H9 (cell line): ENCODE results near the gene HTRA3. TPM values are rescaled to one million over a fixed set of nuclear protein-coding genes. Genes with fewer than 3 reads are reported as not detected.

Experiments used
- DNase-seq: peaks from one replicate; pipeline ENCODE4 v3.0.0-alpha.2; 2017
- H2AFZ ChIP-seq: one replicate; pipeline ENCODE4 v1.6.1; 2013; ENCODE audit warnings: mild to moderate bottlenecking, low read length, control low read depth, moderate library complexity
- H2AK5ac ChIP-seq: 2 replicates; pipeline ENCODE4 v1.6.1; 2013; ENCODE audit warnings: low read length, control low read depth, mixed read lengths; ENCODE audit not compliant: insufficient read length
- H2BK120ac ChIP-seq: one replicate; pipeline ENCODE4 v1.6.1; 2013; ENCODE audit warnings: low read depth, mild to moderate bottlenecking, low read length, control low read depth, inconsistent platforms; ENCODE audit not compliant: poor library complexity, severe bottlenecking
- H2BK12ac ChIP-seq: 2 replicates; pipeline ENCODE4 v1.6.1; 2013; ENCODE audit warnings: low read length, control low read depth, mixed read lengths, low read depth; ENCODE audit not compliant: insufficient read length
- H2BK15ac ChIP-seq: 2 replicates; pipeline ENCODE4 v1.6.1; 2013; ENCODE audit warnings: low read depth, low read length, control low read depth
- H2BK20ac ChIP-seq: one replicate; pipeline ENCODE4 v1.6.1; 2013; ENCODE audit warnings: low read depth, mild to moderate bottlenecking, low read length, control low read depth, inconsistent platforms; ENCODE audit not compliant: poor library complexity, severe bottlenecking
- H2BK5ac ChIP-seq: 2 replicates; pipeline ENCODE4 v1.6.1; 2013; ENCODE audit warnings: low read length, control low read depth, mixed read lengths; ENCODE audit not compliant: insufficient read length
- H3K14ac ChIP-seq: 2 replicates; pipeline ENCODE4 v1.6.1; 2013; ENCODE audit warnings: low read length, control low read depth; ENCODE audit not compliant: insufficient read depth
- H3K18ac ChIP-seq: 2 replicates; pipeline ENCODE4 v1.6.1; 2013; ENCODE audit warnings: low read depth, mild to moderate bottlenecking, mixed read lengths, low read length, control low read depth; ENCODE audit not compliant: insufficient read length
- H3K23ac ChIP-seq: 2 replicates; pipeline ENCODE4 v1.6.1; 2013; ENCODE audit warnings: low read length, control low read depth, mixed read lengths, low read depth; ENCODE audit not compliant: insufficient read length
- H3K23me2 ChIP-seq: 2 replicates; pipeline ENCODE4 v1.6.1; 2013; ENCODE audit warnings: low read depth, mild to moderate bottlenecking, mixed read lengths, low read length, control low read depth; ENCODE audit not compliant: insufficient read length, poor library complexity, severe bottlenecking
- H3K27ac ChIP-seq: 2 replicates; pipeline ENCODE4 v1.5.1; 2013; ENCODE audit warnings: low read length, control low read depth, mixed read lengths, low read depth; ENCODE audit not compliant: insufficient read length
- H3K27me3 ChIP-seq: 2 replicates; pipeline ENCODE4 v1.6.1; 2013; ENCODE audit warnings: low read length, control low read depth, inconsistent platforms; ENCODE audit not compliant: insufficient read depth
- H3K4ac ChIP-seq: 2 replicates; pipeline ENCODE4 v1.6.1; 2013; ENCODE audit warnings: low read depth, mild to moderate bottlenecking, control low read depth, inconsistent platforms, low read length, moderate library complexity
- H3K4me1 ChIP-seq: 2 replicates; pipeline ENCODE4 v1.6.1; 2013; ENCODE audit warnings: low read length, control low read depth, inconsistent platforms; ENCODE audit not compliant: insufficient read depth
- H3K4me2 ChIP-seq: 2 replicates; pipeline ENCODE4 v1.6.1; 2013; ENCODE audit warnings: low read length, control low read depth, mixed read lengths; ENCODE audit not compliant: insufficient read length, insufficient read depth
- H3K56ac ChIP-seq: 2 replicates; pipeline ENCODE4 v1.6.1; 2013; ENCODE audit warnings: low read depth, mild to moderate bottlenecking, mixed read lengths, low read length, control low read depth; ENCODE audit not compliant: insufficient read length
- H3K79me1 ChIP-seq: 2 replicates; pipeline ENCODE4 v1.6.1; 2013; ENCODE audit warnings: low read depth, mild to moderate bottlenecking, moderate library complexity, low read length, control low read depth, inconsistent platforms; ENCODE audit not compliant: insufficient read depth, poor library complexity, severe bottlenecking
- H3K79me2 ChIP-seq: 2 replicates; pipeline ENCODE4 v1.6.1; 2013; ENCODE audit warnings: low read length, control low read depth, inconsistent platforms; ENCODE audit not compliant: insufficient read depth
- H3K9ac ChIP-seq: 2 replicates; pipeline ENCODE4 v1.6.1; 2013; ENCODE audit warnings: low read length, control low read depth, mixed read lengths; ENCODE audit not compliant: insufficient read length; ENCODE audit errors: extremely low read depth
- H3K9me3 ChIP-seq: one replicate; pipeline ENCODE4 v1.6.1; 2013; ENCODE audit warnings: low read depth, low read length, inconsistent platforms; ENCODE audit not compliant: control insufficient read depth
- H3T11ph ChIP-seq: one replicate; pipeline ENCODE4 v1.6.1; 2013; ENCODE audit warnings: mild to moderate bottlenecking, low read length, control low read depth, inconsistent platforms
- H4K20me1 ChIP-seq: one replicate; pipeline ENCODE4 v1.6.1; 2013; ENCODE audit not compliant: control insufficient read depth, insufficient read length, insufficient read depth
- H4K5ac ChIP-seq: 2 replicates; pipeline ENCODE4 v1.6.1; 2013; ENCODE audit warnings: low read depth, mild to moderate bottlenecking, mixed read lengths, low read length, control low read depth; ENCODE audit not compliant: insufficient read length
- H4K8ac ChIP-seq: replicated peaks from 2 replicates; pipeline ENCODE4 v1.6.1; 2013; ENCODE audit warnings: low read length, control low read depth, mixed read lengths, low read depth; ENCODE audit not compliant: insufficient read length
- H4K91ac ChIP-seq: 2 replicates; pipeline ENCODE4 v1.6.1; 2013; ENCODE audit warnings: low read depth, mild to moderate bottlenecking, moderate library complexity, mixed read lengths, low read length, control low read depth; ENCODE audit not compliant: insufficient read length
- H3K27ac Mint-ChIP-seq, 3 experiments: 2 replicates in 2 of 3; 3 replicates in 1 of 3; pipeline ENCODE4 v1.8.0; 2020 to 2021; ENCODE audit warnings: mixed read lengths in 3 of 3, mild to moderate bottlenecking in 1 of 3, moderate library complexity in 1 of 3
- H3K27me3 Mint-ChIP-seq: 2 replicates; pipeline ENCODE4 v1.8.0; 2021; ENCODE audit warnings: low read depth, mild to moderate bottlenecking, moderate library complexity, mixed read lengths
- H3K36me3 Mint-ChIP-seq, 3 experiments: 2 replicates in 2 of 3; 3 replicates in 1 of 3; pipeline ENCODE4 v1.8.0; 2020 to 2021; ENCODE audit warnings: low read depth in 3 of 3, mixed read lengths in 3 of 3; ENCODE audit not compliant: insufficient read depth in 1 of 3
- H3K4me1 Mint-ChIP-seq, 2 experiments: 2 replicates each; pipeline ENCODE4 v1.8.0; 2020; ENCODE audit warnings: mixed read lengths in 2 of 2
- H3K4me3 Mint-ChIP-seq, 2 experiments: 2 replicates in 1 of 2; 3 replicates in 1 of 2; pipeline ENCODE4 v1.8.0; 2020 to 2021; ENCODE audit warnings: mild to moderate bottlenecking in 2 of 2, mixed read lengths in 2 of 2, moderate library complexity in 1 of 2
- H3K9me3 Mint-ChIP-seq, 2 experiments: 2 replicates in 1 of 2; 3 replicates in 1 of 2; pipeline ENCODE4 v1.8.0; 2020; ENCODE audit warnings: mild to moderate bottlenecking in 2 of 2, mixed read lengths in 2 of 2, moderate library complexity in 1 of 2
- WGBS: extraction: QIAGEN DNeasy Blood & Tissue Kit; methylation state at CpG from one replicate; pipeline ENCODE4 v1.1.7; 2013; ENCODE audit warnings: missing lambda C conversion rate, low lambda C conversion rate, mixed read lengths; ENCODE audit not compliant: insufficient read length; ENCODE audit errors: extremely low coverage; 5-methylcytosine and 5-hydroxymethylcytosine counted together
- total RNA-seq: library from RNA; stranded (reverse); gene quantifications from 2 replicates; pipeline ENCODE4 v1.2.1, GENCODE V29; 2021
- TF ChIP-seq, protein P1 (sequence below): fragments of 200-600 bp; sonication (generic); conservative IDR thresholded peaks from 3 replicates; pipeline ENCODE4 v1.8.0; 2021; ENCODE audit warnings: antibody characterized with exemption, mild to moderate bottlenecking

Gene HTRA3
- total RNA-seq, 1 experiment from 2014 or later, result 3.0 TPM

DNA sequence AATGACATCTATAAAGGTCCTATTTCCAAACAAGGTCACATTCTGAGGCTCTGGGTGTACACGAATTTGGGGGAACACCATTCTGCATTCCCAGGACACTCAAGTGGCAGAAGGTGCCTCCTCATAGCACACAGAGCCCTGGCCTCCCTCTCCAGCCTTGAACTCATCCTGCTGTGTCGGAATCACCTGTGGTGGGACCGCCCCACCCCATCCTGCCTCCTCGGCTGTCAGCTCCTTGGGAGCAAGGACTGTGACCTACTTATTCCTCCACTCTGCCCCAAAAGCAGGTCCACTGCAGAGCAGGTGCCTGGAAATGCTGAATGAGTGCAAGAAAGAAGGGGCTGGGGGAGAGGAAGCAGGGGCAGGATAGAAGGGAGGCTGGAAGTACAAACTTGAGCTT, 33.5 kb downstream of the HTRA3 start:
- TF ChIP-seq, protein P1, sequence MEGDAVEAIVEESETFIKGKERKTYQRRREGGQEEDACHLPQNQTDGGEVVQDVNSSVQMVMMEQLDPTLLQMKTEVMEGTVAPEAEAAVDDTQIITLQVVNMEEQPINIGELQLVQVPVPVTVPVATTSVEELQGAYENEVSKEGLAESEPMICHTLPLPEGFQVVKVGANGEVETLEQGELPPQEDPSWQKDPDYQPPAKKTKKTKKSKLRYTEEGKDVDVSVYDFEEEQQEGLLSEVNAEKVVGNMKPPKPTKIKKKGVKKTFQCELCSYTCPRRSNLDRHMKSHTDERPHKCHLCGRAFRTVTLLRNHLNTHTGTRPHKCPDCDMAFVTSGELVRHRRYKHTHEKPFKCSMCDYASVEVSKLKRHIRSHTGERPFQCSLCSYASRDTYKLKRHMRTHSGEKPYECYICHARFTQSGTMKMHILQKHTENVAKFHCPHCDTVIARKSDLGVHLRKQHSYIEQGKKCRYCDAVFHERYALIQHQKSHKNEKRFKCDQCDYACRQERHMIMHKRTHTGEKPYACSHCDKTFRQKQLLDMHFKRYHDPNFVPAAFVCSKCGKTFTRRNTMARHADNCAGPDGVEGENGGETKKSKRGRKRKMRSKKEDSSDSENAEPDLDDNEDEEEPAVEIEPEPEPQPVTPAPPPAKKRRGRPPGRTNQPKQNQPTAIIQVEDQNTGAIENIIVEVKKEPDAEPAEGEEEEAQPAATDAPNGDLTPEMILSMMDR, result no peak
- H3K27ac ChIP-seq, result no peak overlapping the region
- DNase-seq, result no peak

More for the DNA sequence above, 33.5 kb downstream of the HTRA3 start:
- Mint-ChIP-seq H3K9me3 (no peaks in the 10 kb centered on the region; a peak in 2 of 5 replicates), H3K4me1 (peaks cover 4 to 9% of the 10 kb centered on the region in 2 experiments), H3K36me3 (no peaks in the 10 kb centered on the region), H3K4me3 (no peak overlapping the region), H3K27ac (no peak overlapping the region; a peak in 1 of 7 replicates), H3K27me3 (peaks cover 9% of the 10 kb centered on the region)
- Histone ChIP-seq H3K4me2 (no peak overlapping the region), H3K14ac (no peak overlapping the region; the same call in 1 of the 2 replicates), H3K23ac (no peak overlapping the region), H4K5ac (no peak overlapping the region), H4K91ac (no peak overlapping the region), H2AFZ (no peak overlapping the region), H2BK12ac (no peak overlapping the region), H2BK20ac (no peak overlapping the region), H2AK5ac (no peak overlapping the region), H2BK15ac (no peak overlapping the region), H3K9ac (no peak overlapping the region), H3K18ac (no peak overlapping the region), H3K27me3 (no peaks in the 10 kb centered on the region), H4K20me1 (no peaks in the 10 kb centered on the region), H3K4ac (no peak overlapping the region), H3K4me1 (no peaks in the 10 kb centered on the region), H3K56ac (no peak overlapping the region), H3K79me1 (no peaks in the 10 kb centered on the region), H3T11ph (no peak overlapping the region), H3K23me2 (no peaks in the 10 kb centered on the region), H2BK120ac (no peak overlapping the region), H4K8ac (no peak overlapping the region), H3K79me2 (no peaks in the 10 kb centered on the region), H3K9me3 (no peaks in the 10 kb centered on the region), H2BK5ac (no peak overlapping the region)
- no CpG with 5 or more reads among the region's 4 CpGs for WGBS
